ENCODE measurements around the gene KRTAP1-3.
"Not testable (repeated sequence)": the region's sequence is repeated elsewhere in the genome, so short reads cannot be mapped to it uniquely, and the experiment has no call there.

KRTAP1-3 gene

GRCh38 chr17:41065016-41065689 is 30.5 kb upstream of the KRTAP1-3 start:
- not testable (repeated sequence) for H3K36me3 ChIP-seq (ENCODE audit: control insufficient read depth, insufficient read depth, low read length); H3K27me3 ChIP-seq (ENCODE audit: control insufficient read depth, insufficient read depth, low read length); H3K9me3 ChIP-seq (ENCODE audit: control insufficient read depth, insufficient read depth, low read length); DNase-seq (ENCODE audit: low read depth, low spot score); H3K4me1 ChIP-seq (ENCODE audit: control insufficient read depth, insufficient read depth, low read length); H3K27ac ChIP-seq (ENCODE audit: low read length); H3K4me3 ChIP-seq (ENCODE audit: low read length)
- WGBS (ENCODE audit: insufficient coverage, insufficient read length): no CpG with 5 or more reads among the region's 16 CpGs

GRCh38 chr17:41064301-41064700 is 29.6 kb upstream of the KRTAP1-3 start:
- Histone ChIP-seq H3K4me1 (ENCODE audit: control insufficient read depth, insufficient read depth, low read length) (no peaks in the 10 kb centered on the region), H3K27ac (ENCODE audit: low read length) (no peak overlapping the region), H3K36me3 (ENCODE audit: control insufficient read depth, insufficient read depth, low read length) (no peaks in the 10 kb centered on the region), H3K9me3 (ENCODE audit: control insufficient read depth, insufficient read depth, low read length) (no peaks in the 10 kb centered on the region), H3K4me3 (ENCODE audit: low read length) (no peak overlapping the region), H3K27me3 (ENCODE audit: control insufficient read depth, insufficient read depth, low read length) (no peaks in the 10 kb centered on the region)
- no CpG with 5 or more reads among the region's 1 CpG for WGBS (ENCODE audit: insufficient coverage, insufficient read length)
- DNase-seq (ENCODE audit: low read depth, low spot score): no peak

- H3K9me3 ChIP-seq (ENCODE audit: control insufficient read depth, insufficient read depth, low read length): no peaks in the 10 kb centered on the region
- H3K4me3 ChIP-seq (ENCODE audit: low read length): no peak overlapping the region
- H3K36me3 ChIP-seq (ENCODE audit: control insufficient read depth, insufficient read depth, low read length): no peaks in the 10 kb centered on the region
- no peak overlapping the region for H3K27ac ChIP-seq (ENCODE audit: low read length)
- H3K4me1 ChIP-seq (ENCODE audit: control insufficient read depth, insufficient read depth, low read length): no peaks in the 10 kb centered on the region
- no peak for DNase-seq (ENCODE audit: low read depth, low spot score)
- no CpG with 5 or more reads among the region's 4 CpGs for WGBS (ENCODE audit: insufficient coverage, insufficient read length)
- no peaks in the 10 kb centered on the region for H3K27me3 ChIP-seq (ENCODE audit: control insufficient read depth, insufficient read depth, low read length)
These were observed 28.8 kb upstream of the KRTAP1-3 start for GRCh38 chr17:41063449-41063848.

- DNase-seq (ENCODE audit: low read depth, low spot score): no peak
- H3K4me3 ChIP-seq (ENCODE audit: low read length): no peak overlapping the region
- 100% methylated on average over 1 of the region's 1 CpG for WGBS (ENCODE audit: insufficient coverage, insufficient read length)
- H3K27me3 ChIP-seq (ENCODE audit: control insufficient read depth, insufficient read depth, low read length): no peaks in the 10 kb centered on the region
- H3K9me3 ChIP-seq (ENCODE audit: control insufficient read depth, insufficient read depth, low read length): no peaks in the 10 kb centered on the region
- H3K36me3 ChIP-seq (ENCODE audit: control insufficient read depth, insufficient read depth, low read length): no peaks in the 10 kb centered on the region
- no peaks in the 10 kb centered on the region for H3K4me1 ChIP-seq (ENCODE audit: control insufficient read depth, insufficient read depth, low read length)
- H3K27ac ChIP-seq (ENCODE audit: low read length): no peak overlapping the region
These were observed 27.3 kb upstream of the KRTAP1-3 start for GRCh38 chr17:41061964-41062363.

GRCh38 chr17:41060052-41060604 is 25.5 kb upstream of the KRTAP1-3 start, which contains the start of gene KRTAP2-3:
Gene KRTAP2-3, minus strand, starts transcription at chr17:41060114. Its CDS starts 64 bp downstream, at chr17:41060050.
- H3K4me3 ChIP-seq (ENCODE audit: low read length): no peak within 1 kb of the TSS
- H3K27me3 ChIP-seq (ENCODE audit: control insufficient read depth, insufficient read depth, low read length): no peaks in the 10 kb centered on the region
- no peaks in the 10 kb centered on the region for H3K36me3 ChIP-seq (ENCODE audit: control insufficient read depth, insufficient read depth, low read length)
- H3K27ac ChIP-seq (ENCODE audit: low read length): no peak within 1 kb of the TSS
- no CpG with 5 or more reads among the region's 6 CpGs for WGBS (ENCODE audit: insufficient coverage, insufficient read length)
- H3K9me3 ChIP-seq (ENCODE audit: control insufficient read depth, insufficient read depth, low read length): no peaks in the 10 kb centered on the region
- no peak for DNase-seq (ENCODE audit: low read depth, low spot score)
- H3K4me1 ChIP-seq (ENCODE audit: control insufficient read depth, insufficient read depth, low read length): no peaks in the 10 kb centered on the region

GRCh38 chr17:41059276-41060051 is 24.8 kb upstream of the KRTAP1-3 start:
- H3K36me3 ChIP-seq (ENCODE audit: control insufficient read depth, insufficient read depth, low read length); H3K4me3 ChIP-seq (ENCODE audit: low read length); DNase-seq (ENCODE audit: low read depth, low spot score); H3K9me3 ChIP-seq (ENCODE audit: control insufficient read depth, insufficient read depth, low read length); H3K27me3 ChIP-seq (ENCODE audit: control insufficient read depth, insufficient read depth, low read length); H3K27ac ChIP-seq (ENCODE audit: low read length); H3K4me1 ChIP-seq (ENCODE audit: control insufficient read depth, insufficient read depth, low read length): not testable (repeated sequence)
- no CpG with 5 or more reads among the region's 31 CpGs for WGBS (ENCODE audit: insufficient coverage, insufficient read length)

- Histone ChIP-seq H3K4me3 (ENCODE audit: low read length) (no peak overlapping the region), H3K9me3 (ENCODE audit: control insufficient read depth, insufficient read depth, low read length) (no peaks in the 10 kb centered on the region), H3K27me3 (ENCODE audit: control insufficient read depth, insufficient read depth, low read length) (no peaks in the 10 kb centered on the region), H3K4me1 (ENCODE audit: control insufficient read depth, insufficient read depth, low read length) (no peaks in the 10 kb centered on the region), H3K36me3 (ENCODE audit: control insufficient read depth, insufficient read depth, low read length) (no peaks in the 10 kb centered on the region), H3K27ac (ENCODE audit: low read length) (no peak overlapping the region)
- no CpG with 5 or more reads among the region's 5 CpGs for WGBS (ENCODE audit: insufficient coverage, insufficient read length)
- no peak for DNase-seq (ENCODE audit: low read depth, low spot score)
These were observed 24.1 kb upstream of the KRTAP1-3 start for GRCh38 chr17:41058741-41059140.

GRCh38 chr17:41057547-41057946 is 22.9 kb upstream of the KRTAP1-3 start:
- no peak for DNase-seq (ENCODE audit: low read depth, low spot score)
- no peak overlapping the region for H3K4me3 ChIP-seq (ENCODE audit: low read length)
- no peaks in the 10 kb centered on the region for H3K36me3 ChIP-seq (ENCODE audit: control insufficient read depth, insufficient read depth, low read length)
- no peaks in the 10 kb centered on the region for H3K27me3 ChIP-seq (ENCODE audit: control insufficient read depth, insufficient read depth, low read length)
- H3K4me1 ChIP-seq (ENCODE audit: control insufficient read depth, insufficient read depth, low read length): no peaks in the 10 kb centered on the region
- no CpG with 5 or more reads among the region's 1 CpG for WGBS (ENCODE audit: insufficient coverage, insufficient read length)
- H3K9me3 ChIP-seq (ENCODE audit: control insufficient read depth, insufficient read depth, low read length): no peaks in the 10 kb centered on the region
- H3K27ac ChIP-seq (ENCODE audit: low read length): no peak overlapping the region

- not testable (repeated sequence) for H3K27me3 ChIP-seq (ENCODE audit: control insufficient read depth, insufficient read depth, low read length); H3K36me3 ChIP-seq (ENCODE audit: control insufficient read depth, insufficient read depth, low read length); H3K27ac ChIP-seq (ENCODE audit: low read length); H3K4me3 ChIP-seq (ENCODE audit: low read length); DNase-seq (ENCODE audit: low read depth, low spot score); H3K9me3 ChIP-seq (ENCODE audit: control insufficient read depth, insufficient read depth, low read length); H3K4me1 ChIP-seq (ENCODE audit: control insufficient read depth, insufficient read depth, low read length)
- WGBS (ENCODE audit: insufficient coverage, insufficient read length): no CpG with 5 or more reads among the region's 6 CpGs
These were observed 20.5 kb upstream of the KRTAP1-3 start, which contains the start of gene KRTAP2-2 for GRCh38 chr17:41055130-41055529. Gene KRTAP2-2, minus strand, starts transcription at chr17:41055230. Its CDS starts 19 bp downstream, at chr17:41055211.

GRCh38 chr17:41054556-41054955 is 19.9 kb upstream of the KRTAP1-3 start:
- H3K4me1 ChIP-seq (ENCODE audit: control insufficient read depth, insufficient read depth, low read length); H3K36me3 ChIP-seq (ENCODE audit: control insufficient read depth, insufficient read depth, low read length); H3K27ac ChIP-seq (ENCODE audit: low read length); H3K9me3 ChIP-seq (ENCODE audit: control insufficient read depth, insufficient read depth, low read length); DNase-seq (ENCODE audit: low read depth, low spot score); H3K27me3 ChIP-seq (ENCODE audit: control insufficient read depth, insufficient read depth, low read length); H3K4me3 ChIP-seq (ENCODE audit: low read length): not testable (repeated sequence)
- WGBS (ENCODE audit: insufficient coverage, insufficient read length): no CpG with 5 or more reads among the region's 9 CpGs
